OCI-LY3 (cell line): ENCODE data around the gene GNAL.
A peak's percentile ranks its signal among the peaks of the same experiment; 100 is the strongest.

Experiments
- H2AFZ ChIP-seq: fragments of 200-600, 300-600 bp; shearing (Covaris generic); 2 replicates; pipeline ENCODE4 v1.6.0; 2014; ENCODE audit warnings: antibody characterized with exemption, low read depth, low read length
- H3K27ac ChIP-seq: fragments of 200-600, 300-600 bp; sonication (generic); 2 replicates; pipeline ENCODE4 v1.5.1; 2014; ENCODE audit warnings: mild to moderate bottlenecking, low read length, moderate library complexity, mixed read lengths
- H3K27me3 ChIP-seq: fragments of 200-600, 300-600 bp; sonication (generic); 2 replicates; pipeline ENCODE4 v1.6.1; 2014; ENCODE audit warnings: low read depth, low read length, mixed read lengths
- H3K36me3 ChIP-seq: fragments of 200-600, 300-600 bp; sonication (generic); replicated peaks from 2 replicates; pipeline ENCODE3; 2014; ENCODE audit warnings: low read depth, low read length, mixed read lengths
- H3K4me1 ChIP-seq: fragments of 300-600, 200-600 bp; sonication (generic); 2 replicates; pipeline ENCODE4 v1.6.1; 2014; ENCODE audit warnings: low read length, mixed read lengths
- H3K4me2 ChIP-seq: fragments of 200-600, 300-600 bp; sonication (generic); 2 replicates; pipeline ENCODE4 v1.6.1; 2014; ENCODE audit warnings: low read length, mixed read lengths
- H3K4me3 ChIP-seq: fragments of 300-600, 200-600 bp; sonication (generic); 2 replicates; pipeline ENCODE4 v1.5.1; 2014; ENCODE audit warnings: antibody characterized with exemption, mild to moderate bottlenecking, low read length, moderate library complexity
- H3K79me2 ChIP-seq: fragments of 300-600, 200-600 bp; shearing (Covaris generic); 2 replicates; pipeline ENCODE4 v1.6.1; 2014; ENCODE audit warnings: mild to moderate bottlenecking, low read length, mixed read lengths
- H3K9ac ChIP-seq: fragments of 300-600, 200-600 bp; shearing (Covaris generic); 2 replicates; pipeline ENCODE4 v1.6.0; 2014; ENCODE audit warnings: mild to moderate bottlenecking, low read length, moderate library complexity
- H3K9me3 ChIP-seq: fragments of 200-600, 300-600 bp; shearing (Covaris generic); 2 replicates; pipeline ENCODE4 v1.6.1; 2014; ENCODE audit warnings: low read length, mixed read lengths; ENCODE audit not compliant: insufficient read depth
- H4K20me1 ChIP-seq: fragments of 200-600, 300-600 bp; sonication (generic); 2 replicates; pipeline ENCODE4 v1.6.1; 2016; ENCODE audit warnings: low read length, mixed read lengths; ENCODE audit not compliant: insufficient read depth
- EZH2phosphoT487 ChIP-seq: fragments of 200-600 bp; shearing (Covaris generic); IDR thresholded peaks from 2 replicates; pipeline ENCODE4 v1.6.1; 2018; ENCODE audit warnings: antibody characterized with exemption, mixed run types, low read depth
- TF ChIP-seq, protein P1 (sequence below): fragments of 200-600, 300-600 bp; sonication (generic); IDR thresholded peaks from 2 replicates; pipeline ENCODE4 v1.5.1; 2014; ENCODE audit warnings: antibody characterized with exemption, low read length, low read depth

Gene GNAL

DNA sequence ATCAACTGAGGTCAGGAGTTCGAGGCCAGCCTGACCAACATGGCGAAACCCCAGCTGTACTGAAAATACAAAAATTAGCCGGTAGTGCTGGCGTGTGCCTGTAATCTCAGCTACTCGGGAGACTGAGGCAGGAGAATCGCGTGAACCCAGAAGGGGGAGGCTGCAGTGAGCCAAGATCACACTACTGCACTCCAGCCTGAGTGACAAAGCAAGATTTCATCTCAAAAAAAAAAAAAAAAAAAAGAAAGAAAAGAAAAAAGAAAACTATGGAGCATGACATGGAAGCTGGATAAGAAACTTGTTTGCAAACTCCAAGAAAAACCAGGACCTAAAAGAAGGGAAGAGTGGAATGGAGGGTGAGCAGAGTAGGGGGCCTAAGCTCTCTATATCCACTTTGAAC is 160.2 kb downstream of the GNAL start:
- Histone ChIP-seq H4K20me1 (no peaks in the 10 kb centered on the region), H3K4me2 (no peak overlapping the region), H3K27me3 (no peaks in the 10 kb centered on the region; the same call in 1 of the 2 replicates), H2AFZ (no peak overlapping the region; the same call in 1 of the 2 replicates), H3K4me1 (peaks cover 17% of the 10 kb centered on the region), H3K9ac (no peak overlapping the region), H3K36me3 (peaks cover 4% of the 10 kb centered on the region), H3K4me3 (no peak overlapping the region), H3K9me3 (no peaks in the 10 kb centered on the region), H3K79me2 (peaks cover 25% of the 10 kb centered on the region), H3K27ac (no peak overlapping the region)
- no peak for TF ChIP-seq EZH2phosphoT487
- TF ChIP-seq, protein P1, sequence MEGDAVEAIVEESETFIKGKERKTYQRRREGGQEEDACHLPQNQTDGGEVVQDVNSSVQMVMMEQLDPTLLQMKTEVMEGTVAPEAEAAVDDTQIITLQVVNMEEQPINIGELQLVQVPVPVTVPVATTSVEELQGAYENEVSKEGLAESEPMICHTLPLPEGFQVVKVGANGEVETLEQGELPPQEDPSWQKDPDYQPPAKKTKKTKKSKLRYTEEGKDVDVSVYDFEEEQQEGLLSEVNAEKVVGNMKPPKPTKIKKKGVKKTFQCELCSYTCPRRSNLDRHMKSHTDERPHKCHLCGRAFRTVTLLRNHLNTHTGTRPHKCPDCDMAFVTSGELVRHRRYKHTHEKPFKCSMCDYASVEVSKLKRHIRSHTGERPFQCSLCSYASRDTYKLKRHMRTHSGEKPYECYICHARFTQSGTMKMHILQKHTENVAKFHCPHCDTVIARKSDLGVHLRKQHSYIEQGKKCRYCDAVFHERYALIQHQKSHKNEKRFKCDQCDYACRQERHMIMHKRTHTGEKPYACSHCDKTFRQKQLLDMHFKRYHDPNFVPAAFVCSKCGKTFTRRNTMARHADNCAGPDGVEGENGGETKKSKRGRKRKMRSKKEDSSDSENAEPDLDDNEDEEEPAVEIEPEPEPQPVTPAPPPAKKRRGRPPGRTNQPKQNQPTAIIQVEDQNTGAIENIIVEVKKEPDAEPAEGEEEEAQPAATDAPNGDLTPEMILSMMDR, result no peak

DNA sequence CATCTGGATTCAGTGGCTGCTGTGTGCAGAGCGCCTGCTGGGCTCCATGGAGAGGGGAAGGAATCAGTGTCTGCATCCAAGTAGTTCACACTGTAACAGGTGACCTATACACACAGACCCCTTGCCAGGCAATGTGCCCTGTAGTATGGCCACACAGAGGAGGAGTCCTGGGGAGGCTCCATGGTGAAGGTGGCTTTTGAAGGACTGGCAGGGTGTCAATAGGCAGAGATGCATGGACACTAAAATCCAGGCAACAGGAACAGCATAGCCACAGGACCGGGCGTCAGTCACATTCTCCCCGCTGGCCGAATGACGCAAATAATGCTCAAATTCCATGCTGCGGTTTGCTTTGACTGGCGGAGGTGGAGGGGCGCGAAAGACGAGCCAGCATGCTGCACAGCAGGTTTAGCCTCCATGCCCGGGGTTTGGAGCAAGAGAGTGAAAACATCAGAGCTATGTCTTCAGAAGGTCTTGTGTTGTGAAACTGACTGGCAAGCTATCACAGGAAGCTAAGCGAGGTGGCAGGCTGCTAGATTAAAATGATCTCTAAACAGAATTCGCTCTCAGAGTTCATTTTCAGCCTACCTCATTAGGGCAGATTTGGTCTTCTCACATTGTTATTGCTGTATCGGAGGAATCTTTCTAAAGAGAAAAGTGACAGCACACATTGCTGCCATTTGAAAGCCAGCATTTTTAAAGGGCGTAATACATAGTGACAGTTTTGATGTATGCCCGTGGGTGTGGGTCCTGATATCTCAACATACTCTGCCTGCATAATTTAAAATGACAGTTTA is 161.0 kb downstream of the GNAL start:
- peak overlapping the region; percentile 97 for H2AFZ ChIP-seq
- TF ChIP-seq, protein P1, result no peak
- TF ChIP-seq EZH2phosphoT487, result no peak
- H3K27ac ChIP-seq, result no peak overlapping the region
- peak overlapping the region; percentile 72 for H3K9ac ChIP-seq
- peaks cover 25% of the 10 kb centered on the region for H3K79me2 ChIP-seq
- H3K9me3 ChIP-seq, result no peaks in the 10 kb centered on the region
- no peaks in the 10 kb centered on the region; the same call in 1 of the 2 replicates for H3K27me3 ChIP-seq
- H4K20me1 ChIP-seq, result no peaks in the 10 kb centered on the region
- H3K4me3 ChIP-seq, result peak overlapping the region; percentile 94
- peak overlapping the region; percentile 95 for H3K4me2 ChIP-seq
- peaks cover 17% of the 10 kb centered on the region for H3K4me1 ChIP-seq
- peaks cover 4% of the 10 kb centered on the region for H3K36me3 ChIP-seq

DNA sequence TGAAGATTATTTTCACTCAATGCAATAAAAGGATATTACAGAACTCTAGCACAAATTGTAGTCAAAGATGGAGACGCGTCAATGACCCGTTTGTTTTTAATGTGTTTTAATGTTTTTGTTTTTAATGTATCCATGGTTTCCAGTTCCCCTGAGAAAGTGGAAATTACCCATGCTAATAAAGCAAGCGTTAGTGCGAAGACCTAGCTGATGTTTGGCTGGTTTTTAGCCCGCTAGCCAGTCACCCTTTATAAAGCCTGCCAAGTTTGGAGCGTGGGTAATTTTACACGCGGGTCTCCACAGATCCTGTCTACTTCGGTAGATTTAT is 161.7 kb downstream of the GNAL start:
- Histone ChIP-seq H3K27me3 (no peaks in the 10 kb centered on the region; the same call in 1 of the 2 replicates), H3K4me3 (peak overlapping the region; percentile 94), H3K4me1 (peaks cover 17% of the 10 kb centered on the region), H3K79me2 (peaks cover 25% of the 10 kb centered on the region), H2AFZ (peak overlapping the region; percentile 97), H3K4me2 (peak overlapping the region; percentile 95), H3K27ac (peak overlapping the region; percentile 48), H3K9me3 (no peaks in the 10 kb centered on the region), H3K9ac (peak overlapping the region; percentile 72), H3K36me3 (peaks cover 4% of the 10 kb centered on the region), H4K20me1 (no peaks in the 10 kb centered on the region)
- no peak for TF ChIP-seq EZH2phosphoT487
- TF ChIP-seq, protein P1, result no peak

DNA sequence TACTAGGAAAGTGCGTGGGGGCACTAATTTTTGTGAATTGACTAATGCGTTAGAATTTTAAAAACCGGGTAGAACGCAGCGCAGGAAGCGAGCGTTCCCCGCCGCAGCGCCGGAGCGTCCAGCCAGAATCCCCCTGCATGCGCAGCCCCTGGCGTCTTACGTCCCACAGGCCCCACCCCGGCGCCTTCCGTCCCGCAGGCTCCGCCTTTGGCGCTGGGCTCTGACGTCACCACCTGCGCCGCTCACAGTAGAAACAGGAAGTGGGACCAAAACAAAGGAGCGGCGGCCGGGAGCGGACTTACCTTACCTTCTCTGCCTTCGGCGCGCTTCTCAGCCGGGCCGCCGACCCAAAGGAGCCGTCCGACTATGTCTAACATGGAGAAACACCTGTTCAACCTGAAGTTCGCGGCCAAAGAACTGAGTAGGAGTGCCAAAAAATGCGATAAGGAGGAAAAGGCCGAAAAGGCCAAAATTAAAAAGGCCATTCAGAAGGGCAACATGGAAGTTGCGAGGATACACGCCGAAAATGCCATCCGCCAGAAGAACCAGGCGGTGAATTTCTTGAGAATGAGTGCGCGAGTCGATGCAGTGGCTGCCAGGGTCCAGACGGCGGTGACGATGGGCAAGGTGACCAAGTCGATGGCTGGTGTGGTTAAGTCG is 162.2 kb downstream of the GNAL start, which contains the start of gene CHMP1B:
Gene CHMP1B, plus strand, starts transcription at position 268 of the 660 bp plus-strand sequence. Its CDS starts 99 bp downstream, at position 367.
- no peaks in the 10 kb centered on the region for H3K9me3 ChIP-seq
- peak within 1 kb of the TSS; percentile 97 for H2AFZ ChIP-seq
- peak within 1 kb of the TSS; percentile 95 for H3K4me2 ChIP-seq
- peaks cover 4% of the 10 kb centered on the region for H3K36me3 ChIP-seq
- H4K20me1 ChIP-seq, result no peaks in the 10 kb centered on the region
- H3K9ac ChIP-seq, result peak within 1 kb of the TSS; percentile 77
- H3K4me1 ChIP-seq, result peaks cover 17% of the 10 kb centered on the region
- peaks cover 25% of the 10 kb centered on the region for H3K79me2 ChIP-seq
- peak within 1 kb of the TSS; percentile 94 for H3K4me3 ChIP-seq
- TF ChIP-seq, protein P1, result no peak
- TF ChIP-seq EZH2phosphoT487, result no peak
- no peaks in the 10 kb centered on the region; the same call in 1 of the 2 replicates for H3K27me3 ChIP-seq
- H3K27ac ChIP-seq, result peak within 1 kb of the TSS; percentile 48
